Measurements from ENCODE around the gene UBA7.
"Not testable (repeated sequence)": the region's sequence is repeated elsewhere in the genome, so short reads cannot be mapped to it uniquely, and the experiment has no call there.

UBA7 gene

DNA sequence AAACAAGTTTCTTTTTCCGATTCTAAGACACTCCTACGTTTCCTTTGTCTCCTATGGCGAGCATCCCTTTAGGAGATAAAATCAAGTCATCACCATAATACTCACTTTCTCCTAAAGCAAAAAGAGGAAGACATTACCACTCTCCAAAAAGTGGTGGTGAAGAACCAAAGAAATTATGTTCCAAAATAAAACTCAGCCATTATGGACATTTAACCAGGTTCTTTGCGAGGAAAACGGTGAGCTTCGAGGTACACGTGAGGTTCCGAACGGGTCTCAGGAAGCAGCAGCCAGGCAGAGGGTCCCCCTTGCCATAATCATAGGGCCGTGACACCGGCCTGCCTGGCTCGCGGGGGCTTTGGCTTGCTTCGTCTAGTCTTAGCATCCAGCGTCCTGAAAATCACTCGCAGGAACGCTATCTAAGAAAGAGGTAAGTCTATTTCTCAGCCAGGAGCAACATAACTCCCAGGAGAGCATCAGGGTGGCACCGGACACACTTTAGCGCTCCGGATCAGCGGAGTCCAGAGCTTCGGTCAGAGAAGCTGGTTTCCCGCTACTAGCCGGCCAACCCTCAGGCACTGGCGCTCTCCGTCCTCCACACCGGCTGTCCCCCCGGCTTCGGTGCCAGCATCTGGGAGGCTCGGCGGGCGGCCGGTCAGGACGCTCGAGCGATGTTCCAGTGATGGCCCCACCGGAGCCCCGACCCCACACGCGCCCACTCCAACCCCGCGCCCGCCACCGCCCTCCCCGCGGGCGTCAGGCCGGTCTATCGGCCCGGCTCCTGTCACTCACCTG is 28.0 kb downstream of the UBA7 start:
- DNase-seq: peak; percentile 31

DNA sequence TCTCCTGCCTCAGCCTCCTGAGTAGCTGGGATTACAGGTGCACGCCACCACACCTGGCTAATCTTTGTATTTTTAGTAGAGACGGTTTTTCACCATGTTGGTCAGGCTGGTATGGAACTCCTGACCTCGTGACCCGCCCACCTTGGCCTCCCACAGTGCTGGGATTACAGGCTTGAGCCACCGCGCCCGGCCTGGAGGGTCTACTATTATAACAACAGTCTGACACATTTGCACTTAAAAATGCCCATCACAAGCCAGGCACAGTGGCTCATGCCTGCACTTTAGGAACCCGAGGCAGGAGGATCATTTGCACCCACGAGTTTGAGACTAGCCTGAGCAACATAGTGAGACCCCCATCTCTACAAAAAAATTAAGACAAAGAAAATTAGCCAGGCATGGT is 31.5 kb downstream of the UBA7 start:
- not testable (repeated sequence) for DNase-seq

DNA sequence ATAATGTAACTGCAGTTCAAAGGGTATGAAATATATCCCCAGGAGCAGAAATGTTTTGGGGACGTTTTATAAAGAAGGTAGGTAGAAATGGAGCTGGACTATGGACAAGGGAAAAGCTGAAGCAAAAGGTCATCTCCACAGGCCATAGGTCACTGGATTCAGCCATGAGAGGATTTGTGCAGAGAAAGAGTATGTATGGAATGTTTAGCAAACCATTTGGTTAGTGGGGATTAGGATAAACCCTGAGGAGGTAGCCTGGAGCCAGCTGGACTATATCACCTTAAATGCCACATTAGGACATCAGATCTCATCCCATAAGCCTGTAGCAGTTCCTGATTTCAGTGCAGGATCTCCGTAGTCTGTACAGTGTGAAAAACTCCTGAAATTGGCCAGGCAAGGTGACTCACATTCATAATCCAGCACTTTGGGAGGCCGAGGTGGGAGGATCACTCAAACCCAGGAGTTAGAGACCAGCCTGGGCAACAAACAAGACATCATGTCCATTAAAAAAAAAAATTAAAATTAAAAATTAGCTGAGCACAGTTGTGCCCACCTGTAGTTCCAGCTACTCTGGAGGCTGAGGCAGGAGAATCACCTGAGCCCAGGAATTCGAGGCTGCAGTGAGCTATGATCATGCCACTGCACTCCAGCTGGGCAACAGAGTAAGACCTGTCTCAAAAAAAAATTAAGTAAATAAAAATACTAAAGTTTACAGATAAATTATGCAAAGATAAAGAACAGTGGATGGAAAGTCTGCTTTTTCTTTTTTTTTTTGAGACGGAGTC is 32.1 kb downstream of the UBA7 start:
- DNase-seq: no peak

DNA sequence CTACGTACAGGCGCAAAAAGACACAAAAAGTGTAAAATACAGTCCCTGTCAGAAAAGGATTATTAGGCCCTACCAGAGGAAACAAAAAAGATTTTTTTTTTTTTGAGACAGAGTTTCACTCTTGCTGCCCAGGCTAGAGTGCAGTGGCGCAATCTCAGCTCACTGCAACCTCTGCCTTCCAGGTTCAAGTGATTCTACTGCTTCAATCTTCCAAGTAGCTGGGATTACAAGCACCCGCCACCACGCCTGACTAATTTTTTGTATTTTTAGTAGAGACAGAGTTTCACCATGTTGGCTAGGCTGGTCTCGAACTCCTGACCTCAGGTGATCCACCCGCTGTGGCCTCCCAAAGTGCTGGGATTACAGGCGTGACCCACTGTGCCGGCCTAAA is 32.8 kb downstream of the UBA7 start:
- DNase-seq: not testable (repeated sequence)

DNA sequence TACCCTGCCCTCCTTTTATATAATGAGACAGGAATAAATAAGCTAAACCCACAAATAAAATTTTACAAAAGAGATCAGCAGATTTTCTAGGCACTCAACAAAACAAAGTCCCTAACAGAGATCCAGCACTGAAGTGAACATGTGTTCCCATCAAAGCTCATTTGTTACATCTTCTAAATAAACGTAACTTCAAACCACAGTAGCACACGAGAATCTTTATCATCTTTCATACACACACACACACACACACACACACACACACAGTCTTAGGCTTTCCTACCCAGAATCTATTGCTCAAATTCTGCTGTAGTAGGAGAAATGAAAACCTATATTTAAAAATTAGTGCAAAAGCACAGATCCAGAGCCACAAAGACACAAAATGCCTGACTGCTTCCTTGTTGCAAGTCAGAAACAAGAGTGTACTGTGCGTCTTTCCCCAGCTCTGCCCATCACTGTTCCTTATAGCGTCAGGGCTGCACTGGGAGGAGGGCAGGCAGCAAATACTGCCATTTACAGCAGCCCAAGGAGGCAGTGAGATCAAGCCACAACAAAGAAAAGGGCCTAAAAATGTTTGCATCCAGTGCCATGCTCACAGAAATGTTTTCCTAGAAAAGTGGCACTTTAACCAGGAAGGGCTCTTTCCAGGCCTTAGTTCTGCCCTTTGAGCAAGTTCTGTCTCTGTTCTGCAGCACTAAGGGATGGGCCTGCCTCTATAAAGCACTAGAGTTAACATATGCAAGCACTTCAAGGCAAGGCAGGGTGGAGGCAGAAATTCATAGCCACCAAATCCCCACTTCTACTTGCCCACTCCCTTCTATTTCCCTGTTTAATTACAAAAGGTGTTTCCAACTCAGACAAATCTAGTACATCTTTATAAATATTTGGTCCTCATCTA is 33.4 kb downstream of the UBA7 start:
- DNase-seq: no peak

DNA sequence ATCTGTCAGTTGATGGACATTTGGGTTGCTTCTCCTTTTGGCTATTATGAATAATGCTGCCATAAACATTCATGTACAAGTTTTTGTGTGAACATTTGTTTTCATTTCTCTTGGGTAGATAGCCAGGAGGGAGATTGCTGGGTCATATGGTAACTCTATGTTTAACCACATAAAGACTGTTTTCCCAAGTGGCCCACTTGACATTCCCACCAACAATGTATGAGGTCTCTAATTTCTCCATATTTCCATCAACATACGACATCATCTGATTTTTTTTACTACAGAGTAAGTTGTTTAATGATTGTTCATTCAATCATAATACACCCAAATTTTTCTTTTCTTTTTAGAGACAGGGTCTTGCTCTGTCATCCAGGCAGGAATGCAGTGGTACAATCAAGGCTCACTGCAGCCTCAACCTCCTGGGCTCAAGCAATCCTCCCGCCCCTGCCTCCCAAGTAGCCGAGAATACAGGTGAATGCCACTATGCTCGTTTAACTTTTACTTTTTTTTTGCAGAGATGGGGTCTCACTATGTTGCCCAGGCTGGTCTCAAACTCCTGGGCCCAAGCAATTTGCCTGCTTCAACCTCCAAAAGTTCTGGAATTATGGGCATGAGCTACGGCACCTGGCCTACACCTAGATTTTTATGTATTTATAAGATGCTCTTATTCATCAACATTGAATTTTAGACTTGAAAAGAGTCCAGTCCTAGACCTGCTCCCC is 34.2 kb downstream of the UBA7 start:
- no peak for DNase-seq

DNA sequence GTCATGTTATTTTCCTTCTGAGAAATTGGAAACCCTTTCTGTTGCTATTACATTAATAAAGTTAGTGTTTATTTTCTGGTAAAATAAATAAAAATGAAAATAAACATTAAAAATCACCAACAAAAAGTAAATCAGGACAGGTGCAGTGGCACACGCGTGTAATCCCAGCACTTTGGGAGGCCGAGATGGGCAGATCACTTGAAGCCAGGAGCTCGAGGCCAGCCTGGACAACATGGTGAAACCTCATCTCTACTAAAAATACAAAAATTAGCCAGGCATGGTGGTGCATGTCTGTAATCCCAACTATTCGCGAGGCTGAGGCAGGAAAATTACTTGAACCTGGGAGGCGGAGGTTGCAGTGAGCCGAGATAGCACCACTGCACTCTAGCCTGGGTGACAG is 37.7 kb downstream of the UBA7 start:
- not testable (repeated sequence) for DNase-seq

DNA sequence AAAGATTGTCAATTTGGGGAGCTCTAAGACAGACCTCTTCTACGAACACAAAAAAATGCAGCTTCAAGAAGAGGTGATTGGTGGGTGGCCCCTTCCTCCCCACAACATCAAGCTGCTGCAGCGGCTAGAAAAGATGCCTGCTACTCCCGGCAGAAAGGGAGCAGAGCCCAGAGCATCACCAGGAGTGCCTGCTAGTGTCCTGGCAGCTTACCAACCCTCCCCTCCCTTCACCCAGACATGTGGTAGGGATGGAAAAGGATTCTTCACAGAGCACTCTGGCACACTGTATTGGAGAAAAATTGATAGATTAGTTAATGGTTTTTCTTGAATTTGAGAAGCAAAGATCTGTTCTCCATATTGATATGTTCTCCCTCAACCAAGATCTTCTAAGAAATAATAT is 38.2 kb downstream of the UBA7 start:
- no peak for DNase-seq

DNA sequence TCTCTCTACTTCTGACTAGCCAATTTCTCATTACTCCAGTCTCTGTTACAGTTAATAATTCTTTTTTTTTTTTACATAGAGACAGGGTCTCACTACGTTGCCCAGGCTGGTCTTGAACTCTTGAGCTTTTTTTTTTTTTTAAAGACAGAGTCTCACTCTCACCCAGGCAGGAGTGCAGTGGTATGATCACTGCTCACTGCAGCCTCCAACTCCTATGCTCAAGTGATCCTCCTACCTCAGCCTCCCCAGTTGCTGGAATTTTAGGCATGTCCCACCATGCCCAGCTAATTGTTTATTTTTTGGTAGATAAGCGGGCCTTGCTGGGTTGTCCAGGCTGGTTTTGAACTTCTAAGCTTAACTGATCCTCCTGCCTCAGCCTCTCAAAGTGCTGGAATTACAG is 41.0 kb downstream of the UBA7 start:
- no peak for DNase-seq

DNA sequence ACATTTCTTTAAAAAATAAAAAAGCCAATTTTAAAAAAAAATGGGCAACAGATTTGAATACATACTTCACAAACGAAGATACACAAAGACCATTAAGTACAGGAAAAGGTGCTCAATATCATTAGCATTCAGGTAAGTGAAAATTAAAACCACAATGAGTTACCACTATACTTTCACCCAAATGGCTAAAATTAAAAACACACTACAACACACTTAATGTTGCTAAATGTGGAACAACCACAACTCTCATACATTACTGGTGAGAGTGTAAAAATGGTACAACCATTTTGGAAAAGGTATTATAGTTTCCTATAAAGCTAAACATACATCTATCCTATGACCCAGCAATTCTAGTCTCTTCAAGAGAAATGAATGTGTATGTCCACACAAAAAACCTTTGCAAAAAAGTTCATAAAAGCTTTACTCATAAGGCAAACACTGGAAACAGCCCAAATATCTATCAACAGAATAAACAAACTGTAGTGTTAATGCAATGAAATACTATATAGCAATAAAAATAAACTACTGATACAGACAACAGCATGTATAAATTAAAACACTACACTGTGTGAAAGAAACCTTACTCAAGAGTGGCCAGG is 42.3 kb downstream of the UBA7 start:
- DNase-seq: no peak

DNA sequence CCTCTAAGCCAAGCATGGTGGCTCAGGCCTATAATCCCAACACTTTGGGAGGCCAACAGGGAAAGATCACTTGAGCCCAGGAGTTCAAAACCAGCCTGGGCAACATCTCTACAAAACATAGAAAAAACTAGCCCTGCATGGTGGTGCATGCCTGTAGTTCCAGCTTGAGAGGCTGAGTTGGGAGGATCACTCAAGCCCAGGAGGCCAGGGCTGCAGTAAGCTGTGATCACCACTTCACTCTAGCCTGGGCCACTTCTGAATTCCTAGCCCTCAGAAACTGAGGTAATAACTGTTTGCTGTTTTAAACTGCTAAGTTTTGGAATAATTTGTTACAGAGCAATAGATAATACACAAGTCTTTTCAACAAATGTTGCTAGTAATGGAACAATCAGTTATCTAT is 43.8 kb downstream of the UBA7 start:
- no peak for DNase-seq

DNA sequence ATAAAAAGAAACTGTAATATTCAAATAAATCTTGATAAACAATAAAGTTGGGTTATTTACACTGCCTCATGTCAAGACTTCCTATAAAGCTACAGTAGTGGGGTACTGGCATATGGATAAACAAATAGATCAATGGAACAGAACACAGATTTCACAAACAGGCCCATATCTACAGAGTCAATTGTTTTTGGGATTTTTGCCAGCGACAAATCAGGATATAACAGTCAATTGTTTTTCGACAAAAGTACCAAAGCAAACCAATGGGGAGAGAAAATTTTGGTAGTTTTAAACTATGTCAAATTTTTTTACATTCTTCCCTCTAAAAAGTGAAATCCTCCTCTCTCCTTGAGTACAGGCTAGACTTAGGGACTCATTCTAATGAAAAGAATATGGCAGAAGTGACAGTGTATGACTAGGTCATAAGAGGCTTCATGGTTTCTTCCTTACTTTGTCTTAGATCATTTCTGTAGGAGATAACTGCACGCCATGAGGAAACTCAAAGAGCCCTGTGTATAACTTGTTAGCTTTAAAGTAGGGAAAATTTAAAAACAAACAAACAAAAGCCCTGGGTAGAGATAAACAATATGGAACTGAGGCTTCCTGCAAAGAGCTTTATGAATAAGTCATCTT is 44.4 kb downstream of the UBA7 start:
- no peak for DNase-seq

DNA sequence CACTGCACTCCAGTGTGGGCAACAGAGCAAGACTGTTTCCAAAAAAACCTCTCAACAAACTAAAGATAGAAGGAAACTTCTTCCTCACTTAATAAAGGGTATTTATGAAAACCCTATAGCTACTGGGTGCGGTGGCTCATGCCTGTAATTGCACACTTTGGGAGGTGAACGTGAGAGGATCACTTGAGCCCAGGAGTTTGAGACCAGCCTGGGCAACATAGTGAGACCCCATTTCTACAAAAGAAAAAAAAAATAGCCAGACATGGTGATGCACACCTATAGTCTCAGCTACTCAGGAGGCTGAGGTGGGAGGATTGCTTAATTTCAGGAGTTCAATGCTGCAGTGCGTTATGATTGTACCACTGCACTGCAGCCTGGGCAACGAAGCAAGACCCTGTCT is 49.8 kb downstream of the UBA7 start:
- no peak for DNase-seq

DNA sequence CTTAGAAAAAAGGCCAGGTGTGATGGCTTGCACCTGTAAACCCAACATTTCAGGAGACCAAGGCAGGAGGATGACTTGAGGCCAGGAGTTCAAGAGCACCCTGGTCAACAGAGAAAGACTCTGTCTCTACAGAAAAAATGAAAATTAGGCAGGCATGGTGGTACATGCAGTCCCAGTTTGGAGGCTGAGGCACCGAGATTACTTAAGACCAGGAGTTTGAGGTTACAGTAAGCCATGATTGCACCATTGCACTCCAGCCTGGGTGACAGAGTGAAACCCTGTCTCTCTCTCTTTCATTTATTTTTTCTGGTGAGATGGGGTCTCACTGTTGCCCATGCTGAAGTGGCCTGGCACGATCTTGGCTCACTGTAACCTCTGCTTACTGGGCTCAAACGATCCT is 52.1 kb downstream of the UBA7 start:
- DNase-seq: no peak

DNA sequence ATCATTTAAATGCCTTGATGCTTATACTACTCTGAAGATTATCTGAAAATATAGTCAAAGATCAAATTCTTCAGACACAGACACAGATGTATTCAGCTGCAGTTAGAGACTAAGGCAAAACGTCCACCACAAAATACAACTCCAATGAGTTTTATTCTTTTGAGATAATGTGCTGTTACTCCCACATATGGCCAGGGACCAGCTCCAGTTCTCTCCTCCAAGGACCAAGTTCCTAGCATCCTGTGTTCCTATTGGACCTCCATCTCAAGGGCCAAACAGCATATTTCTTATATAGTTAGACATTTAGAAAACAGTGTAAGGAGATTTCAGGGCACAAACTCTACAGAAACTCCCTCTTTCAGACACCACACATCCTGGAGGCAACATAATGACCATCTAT is 54.5 kb downstream of the UBA7 start:
- no peak for DNase-seq

DNA sequence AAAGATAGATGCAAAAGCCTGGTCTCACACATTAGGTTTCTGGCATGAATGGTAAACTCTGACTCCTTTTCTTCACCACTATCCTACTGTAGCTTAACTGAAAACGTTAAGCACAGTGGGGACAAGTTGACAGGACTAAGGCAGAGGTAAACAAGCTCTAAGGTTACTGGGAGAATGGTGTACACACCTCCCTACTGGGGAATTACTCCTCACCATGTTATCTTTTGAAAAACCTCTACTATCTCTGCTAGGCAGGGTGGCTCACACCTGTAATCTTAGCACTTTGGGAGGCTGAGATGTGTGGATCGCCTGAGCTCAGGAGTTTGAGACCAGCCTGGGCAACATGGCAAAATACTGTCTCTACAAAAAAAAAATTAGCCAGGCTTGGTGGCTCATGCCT is 56.6 kb downstream of the UBA7 start:
- no peak for DNase-seq

DNA sequence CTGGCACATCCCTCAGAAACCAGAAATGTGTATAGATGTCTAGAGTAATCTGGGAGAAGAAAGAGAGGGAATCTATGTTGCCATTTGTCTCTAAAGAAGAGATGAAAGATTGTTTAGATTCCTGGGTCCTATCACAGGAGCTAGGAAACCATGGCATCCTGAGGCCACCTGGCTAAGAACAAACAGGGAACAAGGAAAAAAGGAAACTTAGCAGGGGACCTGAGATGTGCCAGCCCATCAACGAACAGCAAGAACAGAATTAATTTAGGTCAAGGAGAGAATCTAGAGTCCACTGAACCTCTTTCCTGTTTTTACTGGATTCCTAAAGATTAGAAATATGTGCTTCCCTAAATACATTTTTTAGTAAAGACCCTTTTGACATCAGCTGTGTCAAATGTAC is 57.7 kb downstream of the UBA7 start:
- DNase-seq: no peak

Data from CD4-positive, alpha-beta T cell treated with Interleukin-10 for 1 hour (primary cell).